ENCODE data around the gene GIMAP4.
"Not testable (repeated sequence)": the region's sequence is repeated elsewhere in the genome, so short reads cannot be mapped to it uniquely, and the experiment has no call there.

Gene GIMAP4
- total RNA-seq, result 9.5 to 53.1 (median 18.8) reads per million in 17 experiments

DNA sequence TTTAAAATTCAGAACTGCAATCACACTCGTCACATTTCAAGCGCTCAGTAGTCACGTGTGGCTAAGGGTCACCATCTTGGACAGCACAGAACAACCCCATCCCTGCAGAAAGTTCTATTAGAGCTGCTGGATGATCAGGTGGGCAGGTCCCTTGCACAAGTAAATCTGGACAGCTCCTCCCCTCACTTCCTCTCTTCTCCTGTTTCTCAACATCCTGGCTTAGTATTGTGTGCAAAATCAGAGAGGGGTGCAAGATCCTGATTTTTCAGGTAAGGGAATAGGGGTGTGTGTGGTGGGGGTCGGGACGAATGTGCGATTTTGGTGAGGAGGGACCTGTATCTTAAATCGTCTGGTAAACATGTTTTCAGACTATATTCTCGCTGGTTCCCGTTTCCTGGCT lies at the start of gene GIMAP4:
GIMAP4 (plus strand) TSS at position 222 of the 400 bp plus-strand sequence. CDS start 2,512 bp downstream, outside the sequence.
- DNase-seq, result peak; percentile 23 to 71 (median 61)

GRCh38 chr7:150519310-150519709 lies 47.9 kb upstream of the GIMAP4 start:
- DNase-seq, result no peak

DNA sequence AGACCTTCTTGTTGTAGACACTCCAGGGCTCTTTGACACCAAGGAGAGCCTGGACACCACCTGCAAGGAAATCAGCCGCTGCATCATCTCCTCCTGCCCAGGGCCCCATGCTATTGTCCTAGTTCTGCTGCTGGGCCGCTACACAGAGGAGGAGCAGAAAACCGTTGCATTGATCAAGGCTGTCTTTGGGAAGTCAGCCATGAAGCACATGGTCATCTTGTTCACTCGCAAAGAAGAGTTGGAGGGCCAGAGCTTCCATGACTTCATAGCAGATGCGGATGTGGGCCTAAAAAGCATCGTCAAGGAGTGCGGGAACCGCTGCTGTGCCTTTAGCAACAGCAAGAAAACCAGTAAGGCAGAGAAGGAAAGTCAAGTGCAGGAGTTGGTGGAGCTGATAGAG lies 47.0 kb upstream of the GIMAP4 start:
- no peak for DNase-seq

GRCh38 chr7:150522931-150523330 lies 44.3 kb upstream of the GIMAP4 start:
- DNase-seq, result not testable (repeated sequence)

- no peak for DNase-seq
Observed at GRCh38 chr7:150524018-150524417, 43.2 kb upstream of the GIMAP4 start.

GRCh38 chr7:150531704-150532103 lies 35.5 kb upstream of the GIMAP4 start:
- DNase-seq, result no peak

- DNase-seq, result peak in 1 of 4 experiments; percentile 14
Observed at GRCh38 chr7:150538259-150538658, 28.9 kb upstream of the GIMAP4 start.

- no peak for DNase-seq
Observed at GRCh38 chr7:150553163-150553562, 14.0 kb upstream of the GIMAP4 start.

DNA sequence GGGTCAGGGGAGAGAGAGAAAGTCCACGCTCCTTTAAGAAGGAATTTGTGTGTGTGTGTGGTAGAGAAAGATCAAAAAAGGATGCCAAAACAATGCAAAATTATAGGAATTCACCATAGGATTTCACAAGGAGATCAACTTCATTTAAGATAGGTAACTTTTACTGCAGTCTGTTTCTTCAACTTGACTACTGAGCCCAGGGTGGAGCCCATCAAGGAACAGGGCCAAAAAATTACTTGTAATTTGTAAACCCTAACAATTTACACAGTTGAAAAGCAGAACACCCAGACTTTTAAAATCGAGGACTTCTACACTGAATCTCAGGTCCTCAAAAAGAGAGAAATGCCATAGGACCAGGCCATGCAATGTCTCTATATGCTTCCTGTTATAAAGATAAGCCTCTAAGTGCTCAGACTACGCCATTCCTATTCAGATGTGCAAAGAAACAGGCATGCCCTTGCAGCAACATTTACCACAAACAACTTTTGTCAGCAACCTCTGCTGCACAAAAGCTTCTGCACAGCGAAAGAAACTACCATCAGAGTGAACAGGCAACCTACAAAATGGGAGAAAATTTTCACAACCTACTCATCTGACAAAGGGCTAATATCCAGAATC lies 10.6 kb upstream of the GIMAP4 start:
- peak in 2 of 4 experiments; percentile 23 to 62 for DNase-seq

DNA sequence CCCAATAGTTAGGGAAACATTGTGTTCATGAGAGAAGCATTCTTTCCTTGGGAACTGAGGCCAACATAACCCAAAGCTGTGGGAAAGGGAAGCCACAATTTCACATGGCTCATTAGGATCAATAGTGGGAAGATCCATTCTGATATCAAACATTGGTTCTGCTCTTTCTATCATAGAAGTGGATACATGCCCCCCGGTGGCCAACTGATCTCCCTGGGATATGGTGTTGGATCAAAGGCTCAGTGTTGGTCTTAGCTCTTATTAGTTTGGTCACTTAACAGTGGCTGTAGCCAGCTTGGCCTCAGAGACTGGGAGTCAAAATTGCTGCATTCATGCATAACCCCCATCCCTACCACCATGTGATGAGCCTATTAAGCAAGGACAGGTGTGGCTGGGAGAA lies 6.7 kb upstream of the GIMAP4 start:
- no peak for DNase-seq

- DNase-seq, result no peak
Observed at GRCh38 chr7:150562919-150563318, 4.3 kb upstream of the GIMAP4 start.

DNA sequence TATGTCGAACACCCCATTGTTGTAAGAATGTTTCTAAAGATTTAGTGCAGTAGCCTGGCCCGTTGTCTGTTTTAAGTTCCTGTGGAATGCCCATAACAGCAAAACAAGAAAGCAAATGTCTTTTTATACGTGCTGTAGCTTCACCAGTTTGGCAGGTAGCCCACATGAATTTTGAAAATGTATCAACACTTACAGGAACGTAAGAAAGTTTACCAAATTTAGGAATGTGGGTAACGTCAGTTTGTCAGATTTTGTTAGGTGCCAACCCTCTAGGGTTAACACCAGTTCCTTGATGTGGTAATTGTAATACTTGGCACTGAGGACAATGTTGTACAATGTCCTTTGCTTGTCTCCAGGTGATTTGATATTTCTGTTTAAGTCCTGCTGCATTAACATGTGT lies 3.2 kb upstream of the GIMAP4 start:
- no peak for DNase-seq

DNA sequence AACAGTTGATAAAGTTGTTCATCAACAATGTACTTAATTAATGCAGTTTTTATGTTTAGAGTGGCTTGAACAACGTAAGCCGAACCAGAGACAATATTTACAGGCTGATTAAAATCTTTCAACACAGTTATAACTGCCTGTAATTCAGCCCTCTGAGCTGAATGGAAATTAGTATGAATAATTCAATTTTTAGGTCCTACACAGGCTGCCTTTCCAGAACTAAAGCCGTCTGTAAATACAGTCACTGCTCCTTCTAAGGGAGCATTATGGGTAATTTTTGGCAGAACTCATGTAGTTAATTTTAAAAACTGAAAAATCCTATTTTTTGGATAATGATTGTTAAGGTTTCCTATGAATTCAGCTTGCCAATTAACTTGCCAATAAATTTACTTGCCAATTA lies 2.6 kb upstream of the GIMAP4 start:
- no peak for DNase-seq

GRCh38 chr7:150565239-150565638 lies 2.0 kb upstream of the GIMAP4 start:
- no peak for DNase-seq

DNA sequence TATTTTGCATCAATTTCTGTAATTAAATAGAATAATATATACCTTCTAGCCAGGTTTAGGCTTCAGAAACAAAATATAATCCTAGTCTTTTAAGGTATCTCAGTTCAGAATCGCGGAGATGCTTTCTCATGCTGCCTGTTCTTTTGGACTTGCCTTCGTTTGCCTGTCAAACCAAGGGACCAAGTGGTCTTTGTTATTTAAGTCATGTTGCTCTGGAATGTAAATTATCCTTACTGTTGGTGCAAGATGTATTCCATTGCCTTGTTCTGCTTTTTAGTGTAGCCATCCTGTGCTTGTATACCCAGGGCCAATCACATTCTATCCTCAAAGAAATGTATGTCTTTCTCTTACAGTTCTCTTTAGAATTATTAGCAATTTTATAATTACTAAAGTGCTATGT lies 1.1 kb upstream of the GIMAP4 start:
- no peak for DNase-seq

- DNase-seq, result no peak
Observed at GRCh38 chr7:150566572-150566971, 618 bp upstream of the GIMAP4 start.

DNA sequence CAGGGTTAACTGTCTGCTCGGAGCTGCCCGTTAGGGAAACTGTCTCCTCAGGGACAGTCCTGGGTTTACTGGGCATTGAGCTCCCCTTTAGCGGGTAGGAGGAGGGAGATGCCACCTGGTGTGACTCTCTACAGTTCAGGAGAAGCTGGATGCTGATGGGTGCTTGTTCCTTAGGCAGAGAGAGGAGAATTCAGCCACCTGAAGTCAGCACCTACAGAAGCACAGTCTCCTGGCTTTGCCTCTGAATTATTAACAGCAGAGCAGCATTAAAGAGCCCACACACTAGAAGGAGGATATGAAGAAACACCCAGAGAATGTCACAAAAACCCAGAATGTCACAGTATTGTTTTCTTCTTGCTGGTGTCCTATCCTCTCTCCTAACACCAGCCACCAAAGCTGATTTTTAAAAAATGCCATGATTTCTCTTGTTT lies 696 bp downstream of the GIMAP4 start:
- DNase-seq, result peak; percentile 11 to 58 (median 36)

DNA sequence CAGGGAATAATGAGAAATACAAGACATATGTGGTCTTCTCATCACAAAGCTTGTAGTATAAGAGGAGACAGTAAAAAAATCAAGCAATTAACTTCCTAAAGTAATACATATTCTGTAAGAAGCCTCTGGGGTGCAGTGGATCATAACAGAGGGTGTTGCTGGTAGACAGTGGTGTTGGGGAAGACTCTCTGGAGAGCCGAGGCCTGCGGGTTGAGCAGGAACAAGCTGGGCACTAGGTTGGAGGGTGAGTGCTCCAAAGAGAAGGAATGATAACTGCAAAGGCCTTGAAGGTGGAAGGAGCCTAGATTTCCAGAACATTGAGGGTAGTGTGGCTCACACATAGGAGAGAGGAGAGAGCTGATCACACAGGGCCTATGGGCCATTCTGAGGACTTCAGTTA lies 1.5 kb downstream of the GIMAP4 start:
- peak in 3 of 4 experiments; percentile 37 to 49 (median 47) for DNase-seq

GRCh38 chr7:150569245-150569955 lies 2.2 kb downstream of the GIMAP4 start:
- DNase-seq, result peak; percentile 8 to 64 (median 42)

DNA sequence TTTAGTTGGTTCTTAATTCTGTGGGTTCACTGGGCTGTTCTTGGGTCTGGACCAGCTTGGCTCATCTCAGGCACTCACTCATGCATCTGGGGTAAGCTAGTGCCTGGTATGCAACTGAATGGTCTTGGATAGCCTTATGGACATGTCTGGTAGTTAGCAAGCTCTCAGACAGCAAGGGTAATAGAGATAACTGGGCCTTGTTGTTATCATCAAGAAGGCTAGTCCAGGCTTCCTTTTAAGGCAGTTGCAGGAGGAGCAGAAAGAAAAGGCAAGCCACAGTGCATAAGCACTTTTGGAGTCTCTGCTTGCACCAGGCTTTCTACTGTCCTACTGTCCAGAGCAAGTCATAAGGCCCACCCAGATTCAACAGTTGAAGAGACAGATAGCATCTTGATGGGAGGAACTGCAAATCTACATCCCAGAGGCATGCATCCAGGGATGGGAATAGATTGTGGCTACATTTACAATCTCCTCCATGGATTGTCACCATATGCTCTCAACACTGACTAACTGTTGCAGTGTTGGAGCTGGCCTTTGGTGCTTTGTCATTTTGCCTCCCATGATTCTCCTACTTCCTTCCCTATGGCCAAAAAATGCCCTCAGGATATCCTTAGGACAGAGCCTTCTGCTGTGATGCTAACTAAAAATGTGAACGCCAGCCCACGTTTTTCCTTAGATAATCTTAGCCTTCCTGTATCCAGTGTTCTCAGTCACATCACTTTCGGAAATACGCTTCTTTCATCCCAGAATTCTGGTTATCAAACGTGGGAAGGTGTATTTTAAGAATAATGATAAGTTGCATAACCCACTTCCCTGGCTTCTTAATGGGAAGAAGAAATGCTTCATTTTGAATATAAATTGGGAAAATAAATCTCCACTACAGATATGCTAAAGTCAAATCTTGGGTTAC lies 3.6 kb downstream of the GIMAP4 start:
- no peak for DNase-seq

- no peak for DNase-seq
Observed at GRCh38 chr7:150572496-150572895, 5.3 kb downstream of the GIMAP4 start.

- peak in 2 of 4 experiments; percentile 8 to 27 for DNase-seq
Observed at GRCh38 chr7:150579979-150580637, 12.9 kb downstream of the GIMAP4 start.

Data from suppressor macrophage (primary cell).